HUES48 (cell line): ENCODE results near the gene FKBP2.

Experiments used
- H3K27ac ChIP-seq: one replicate; pipeline ENCODE4 v1.7.0; 2013; ENCODE audit warnings: low read depth, low read length, inconsistent platforms
- H3K27me3 ChIP-seq: 2 replicates; pipeline ENCODE4 v1.6.1; 2013; ENCODE audit warnings: mild to moderate bottlenecking, low read length; ENCODE audit not compliant: control insufficient read depth, insufficient read depth
- H3K36me3 ChIP-seq: 2 replicates; pipeline ENCODE4 v1.6.1; 2013; ENCODE audit warnings: low read length; ENCODE audit not compliant: control insufficient read depth, insufficient read depth
- H3K4me1 ChIP-seq: 2 replicates; pipeline ENCODE4 v1.6.1; 2013; ENCODE audit warnings: mild to moderate bottlenecking, low read length; ENCODE audit not compliant: control insufficient read depth, insufficient read depth
- H3K4me3 ChIP-seq: 2 replicates; pipeline ENCODE4 v1.5.1; 2013; ENCODE audit warnings: mild to moderate bottlenecking, low read depth, low read length
- H3K9ac ChIP-seq: 2 replicates; pipeline ENCODE4 v1.6.1; 2013; ENCODE audit warnings: mild to moderate bottlenecking, low read depth, low read length, moderate library complexity
- H3K9me3 ChIP-seq: 2 replicates; pipeline ENCODE4 v1.6.1; 2013; ENCODE audit warnings: low read length; ENCODE audit not compliant: control insufficient read depth, insufficient read depth

The FKBP2 gene

GRCh38 chr11:64229090-64229743 is 11.7 kb upstream of the FKBP2 start:
- Histone ChIP-seq H3K36me3 (peaks cover 5% of the 10 kb centered on the region), H3K27me3 (no peaks in the 10 kb centered on the region; the same call in 1 of the 2 replicates), H3K27ac (no peak overlapping the region), H3K4me1 (peaks cover 16% of the 10 kb centered on the region), H3K9me3 (no peaks in the 10 kb centered on the region), H3K4me3 (no peak overlapping the region), H3K9ac (no peak overlapping the region)

- no peak overlapping the region for H3K9ac ChIP-seq
These were observed 11.1 kb upstream of the FKBP2 start for GRCh38 chr11:64229744-64230170.

GRCh38 chr11:64230171-64230984 is 10.5 kb upstream of the FKBP2 start, which contains the start of gene DNAJC4:
Gene DNAJC4 (plus strand): TSS chr11:64230548. CDS start chr11:64230855, 307 bp downstream.
- peak within 1 kb of the TSS; percentile 81 for H3K4me3 ChIP-seq
- H3K27me3 ChIP-seq: no peaks in the 10 kb centered on the region; the same call in 1 of the 2 replicates
- peak within 1 kb of the TSS; percentile 80 for H3K27ac ChIP-seq
- H3K9me3 ChIP-seq: no peaks in the 10 kb centered on the region
- no peaks in the 10 kb centered on the region for H3K36me3 ChIP-seq
- H3K4me1 ChIP-seq: peaks cover 16% of the 10 kb centered on the region
- H3K9ac ChIP-seq: peak within 1 kb of the TSS; percentile 46; the same call in 1 of the 2 replicates

More at GRCh38 chr11:64229744-64230170, 11.1 kb upstream of the FKBP2 start:
- no peaks in the 10 kb centered on the region for H3K9me3 ChIP-seq
- H3K36me3 ChIP-seq: no peaks in the 10 kb centered on the region
- no peaks in the 10 kb centered on the region; the same call in 1 of the 2 replicates for H3K27me3 ChIP-seq
- H3K4me1 ChIP-seq: peaks cover 16% of the 10 kb centered on the region
- H3K4me3 ChIP-seq: peak overlapping the region; percentile 81
- H3K27ac ChIP-seq: peak overlapping the region; percentile 43

- no peaks in the 10 kb centered on the region; the same call in 1 of the 2 replicates for H3K36me3 ChIP-seq
- H3K27me3 ChIP-seq: no peaks in the 10 kb centered on the region; the same call in 1 of the 2 replicates
- peak overlapping the region; percentile 81 for H3K4me3 ChIP-seq
- no peaks in the 10 kb centered on the region for H3K9me3 ChIP-seq
- peaks cover 16% of the 10 kb centered on the region for H3K4me1 ChIP-seq
- H3K9ac ChIP-seq: peak overlapping the region; percentile 46; the same call in 1 of the 2 replicates
- peak overlapping the region; percentile 80 for H3K27ac ChIP-seq
These were observed 9.9 kb upstream of the FKBP2 start for GRCh38 chr11:64230985-64231365.

- no peaks in the 10 kb centered on the region for H3K9me3 ChIP-seq
- no peaks in the 10 kb centered on the region; the same call in 1 of the 2 replicates for H3K27me3 ChIP-seq
- no peaks in the 10 kb centered on the region; the same call in 1 of the 2 replicates for H3K36me3 ChIP-seq
- no peak overlapping the region for H3K9ac ChIP-seq
- H3K4me1 ChIP-seq: peaks cover 14% of the 10 kb centered on the region
- no peak overlapping the region for H3K4me3 ChIP-seq
- H3K27ac ChIP-seq: no peak overlapping the region
These were observed 9.3 kb upstream of the FKBP2 start for GRCh38 chr11:64231546-64231945.

GRCh38 chr11:64232182-64232966 is 8.5 kb upstream of the FKBP2 start:
- peaks cover 3% of the 10 kb centered on the region for H3K36me3 ChIP-seq
- H3K27ac ChIP-seq: no peak overlapping the region
- H3K4me1 ChIP-seq: peaks cover 8% of the 10 kb centered on the region
- no peaks in the 10 kb centered on the region; the same call in 1 of the 2 replicates for H3K27me3 ChIP-seq
- H3K9me3 ChIP-seq: no peaks in the 10 kb centered on the region
- no peak overlapping the region for H3K4me3 ChIP-seq
- H3K9ac ChIP-seq: no peak overlapping the region

GRCh38 chr11:64232967-64233315 is 8.0 kb upstream of the FKBP2 start:
- no peak overlapping the region for H3K4me3 ChIP-seq
- peaks cover 8% of the 10 kb centered on the region for H3K4me1 ChIP-seq
- no peak overlapping the region for H3K27ac ChIP-seq
- H3K36me3 ChIP-seq: peaks cover 7% of the 10 kb centered on the region
- H3K9ac ChIP-seq: no peak overlapping the region
- no peaks in the 10 kb centered on the region; the same call in 1 of the 2 replicates for H3K27me3 ChIP-seq
- H3K9me3 ChIP-seq: no peaks in the 10 kb centered on the region

- Histone ChIP-seq H3K9ac (0 out of 2 replicates have a peak within 1 kb of the TSS, but pooled peaks have one; percentile 22), H3K9me3 (no peaks in the 10 kb centered on the region), H3K27me3 (no peaks in the 10 kb centered on the region; the same call in 1 of the 2 replicates), H3K4me3 (peak within 1 kb of the TSS; percentile 74), H3K36me3 (peaks cover 18% of the 10 kb centered on the region), H3K4me1 (peaks cover 8% of the 10 kb centered on the region), H3K27ac (no peak within 1 kb of the TSS)
These were observed 6.8 kb upstream of the FKBP2 start, which contains the start of gene VEGFB for GRCh38 chr11:64233913-64234586. Gene VEGFB (plus strand): TSS chr11:64234584. CDS start chr11:64234834, 250 bp downstream.

- no peaks in the 10 kb centered on the region for H3K9me3 ChIP-seq
- H3K27me3 ChIP-seq: no peaks in the 10 kb centered on the region; the same call in 1 of the 2 replicates
- H3K36me3 ChIP-seq: peaks cover 19% of the 10 kb centered on the region
- no peak overlapping the region for H3K27ac ChIP-seq
- no peak overlapping the region for H3K9ac ChIP-seq
- peak overlapping the region; percentile 50 for H3K4me3 ChIP-seq
- H3K4me1 ChIP-seq: peaks cover 9% of the 10 kb centered on the region
These were observed 6.1 kb upstream of the FKBP2 start for GRCh38 chr11:64234647-64235379.
